Measurements from ENCODE around the gene MYRF.

DNA sequence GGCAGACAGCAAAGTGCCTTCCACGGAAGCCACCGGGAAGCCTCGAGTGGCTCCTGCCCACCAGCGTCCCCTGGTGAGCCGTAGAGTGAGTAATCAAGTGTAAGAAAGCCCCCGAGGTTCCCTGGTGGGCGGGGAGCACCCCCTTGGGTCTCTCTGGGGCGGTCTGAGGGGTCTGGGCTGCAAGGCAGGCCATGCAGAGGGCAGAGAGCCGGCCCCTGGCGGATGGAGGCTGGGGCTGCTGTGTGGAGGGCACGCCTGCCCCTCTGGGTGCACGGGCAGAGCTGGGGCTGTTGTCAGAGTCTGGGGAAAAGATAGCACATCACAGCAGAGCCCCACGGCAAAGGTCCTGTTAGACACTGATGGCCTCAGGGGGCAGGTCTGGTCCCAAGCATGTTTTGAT lies 25.7 kb upstream of the MYRF start:
- TF ChIP-seq CTCF (IDR thresholded peaks at IDR 0.05) = no peak
- no peak for TF ChIP-seq POLR2A (IDR thresholded peaks at IDR 0.05)
